OCI-LY7 (cell line): Measurements from ENCODE around the gene LIPH. TPM values are rescaled to one million over a fixed set of nuclear protein-coding genes. Genes with fewer than 3 reads are reported as not detected.

Experiments used
- BruUV-seq: library from RNA; stranded (reverse); fragments of 400-500 nt; replicated peaks from 2 replicates; lab custom pipeline; 2021; lab: Mats Ljungman, UMichigan
- CTCF ChIA-PET: fragments of 300-600 bp; sonication (Branson Sonifier 250); formaldehyde crosslinking; loops from one replicate; lab custom pipeline; 2022; ENCODE audit warnings: antibody characterized with exemption; ENCODE audit not compliant: unreplicated experiment; lab: Charles Lee
- POLR2A ChIA-PET: fragments of 300-600 bp; sonication (Branson Sonifier 250); formaldehyde crosslinking; loops from one replicate; lab custom pipeline; 2022; ENCODE audit warnings: antibody characterized with exemption; lab: Charles Lee
- DNase-seq: peaks from one replicate; pipeline ENCODE4 v3.0.0-alpha.2; 2015; ENCODE audit warnings: low spot score
- H2AFZ ChIP-seq: fragments of 200-600 bp; sonication (generic), shearing (Covaris generic); 2 replicates; pipeline ENCODE4 v1.6.1; 2014; ENCODE audit warnings: mild to moderate bottlenecking, antibody characterized with exemption, low read length, moderate library complexity
- H3K27ac ChIP-seq: fragments of 200-600 bp; sonication (generic); 2 replicates; pipeline ENCODE4 v1.5.1; 2014; ENCODE audit warnings: mixed run types, low read depth, mild to moderate bottlenecking, moderate library complexity, low read length, inconsistent platforms; ENCODE audit not compliant: poor library complexity, severe bottlenecking
- H3K36me3 ChIP-seq: fragments of 200-600 bp; sonication (generic); 2 replicates; pipeline ENCODE4 v1.6.1; 2014; ENCODE audit warnings: mild to moderate bottlenecking, antibody characterized with exemption, low read length, moderate library complexity, mixed read lengths; ENCODE audit not compliant: insufficient read depth
- H3K4me1 ChIP-seq: fragments of 200-600 bp; sonication (generic); 2 replicates; pipeline ENCODE4 v1.5.1; 2014; ENCODE audit warnings: mild to moderate bottlenecking, low read length; ENCODE audit not compliant: insufficient read depth, poor library complexity, severe bottlenecking
- H3K4me2 ChIP-seq: fragments of 200-600 bp; sonication (generic); 2 replicates; pipeline ENCODE4 v1.6.1; 2014; ENCODE audit warnings: mild to moderate bottlenecking, low read length
- H3K4me3 ChIP-seq: fragments of 200-600 bp; sonication (generic); 2 replicates; pipeline ENCODE4 v1.5.1; 2014; ENCODE audit warnings: mild to moderate bottlenecking, low read depth, low read length; ENCODE audit not compliant: poor library complexity, severe bottlenecking
- H3K79me2 ChIP-seq: fragments of 200-600 bp; sonication (generic); 2 replicates; pipeline ENCODE4 v1.6.1; 2016; ENCODE audit warnings: low read depth, mild to moderate bottlenecking, low read length, moderate library complexity, mixed read lengths; ENCODE audit not compliant: insufficient read depth
- H3K9me2 ChIP-seq: fragments of 200-600 bp; sonication (generic); 2 replicates; pipeline ENCODE4 v1.6.1; 2016; ENCODE audit warnings: mild to moderate bottlenecking, low read length, mixed read lengths; ENCODE audit not compliant: insufficient read depth
- H3K9me3 ChIP-seq: fragments of 200-600 bp; sonication (generic); 2 replicates; pipeline ENCODE4 v1.6.1; 2014; ENCODE audit warnings: mild to moderate bottlenecking, mixed run types, low read length, mixed read lengths
- H4K20me1 ChIP-seq: fragments of 200-600 bp; sonication (generic); 2 replicates; pipeline ENCODE4 v1.6.1; 2014; ENCODE audit warnings: mild to moderate bottlenecking, antibody characterized with exemption, low read length, moderate library complexity, mixed read lengths; ENCODE audit not compliant: insufficient read depth
- EZH2phosphoT487 ChIP-seq: fragments of 200-600 bp; sonication (generic); IDR thresholded peaks from 2 replicates; pipeline ENCODE4 v1.6.1; 2018; ENCODE audit warnings: low read depth, borderline replicate concordance, mild to moderate bottlenecking, mixed run types, antibody characterized with exemption, low read length, moderate library complexity, mixed read lengths
- intact Hi-C: fragments of 100-400 bp; cut with micrococcal nuclease; formaldehyde crosslinking; loops from one replicate; pipeline ENCODE4 v1.10.0; 2022; ENCODE audit not compliant: unreplicated experiment
- total RNA-seq, 2 experiments: library from RNA; depleted of rRNA in 1 of 2; stranded (reverse); fragments of >200 nt in 1 of 2; shearing (Covaris generic) in 1 of 2; gene quantifications; 2 replicates each; pipeline ENCODE4 v1.2.3, GENCODE V29; 2014 to 2022
- TF ChIP-seq, protein P1 (sequence below): fragments of 200-600 bp; sonication (generic); conservative IDR thresholded peaks from 2 replicates; pipeline ENCODE4 v1.5.1; 2014; ENCODE audit warnings: mild to moderate bottlenecking, antibody characterized with exemption, low read length, moderate library complexity, mixed read lengths

LIPH gene
- total RNA-seq, 2 experiments from 2014 or later = not detected

DNA sequence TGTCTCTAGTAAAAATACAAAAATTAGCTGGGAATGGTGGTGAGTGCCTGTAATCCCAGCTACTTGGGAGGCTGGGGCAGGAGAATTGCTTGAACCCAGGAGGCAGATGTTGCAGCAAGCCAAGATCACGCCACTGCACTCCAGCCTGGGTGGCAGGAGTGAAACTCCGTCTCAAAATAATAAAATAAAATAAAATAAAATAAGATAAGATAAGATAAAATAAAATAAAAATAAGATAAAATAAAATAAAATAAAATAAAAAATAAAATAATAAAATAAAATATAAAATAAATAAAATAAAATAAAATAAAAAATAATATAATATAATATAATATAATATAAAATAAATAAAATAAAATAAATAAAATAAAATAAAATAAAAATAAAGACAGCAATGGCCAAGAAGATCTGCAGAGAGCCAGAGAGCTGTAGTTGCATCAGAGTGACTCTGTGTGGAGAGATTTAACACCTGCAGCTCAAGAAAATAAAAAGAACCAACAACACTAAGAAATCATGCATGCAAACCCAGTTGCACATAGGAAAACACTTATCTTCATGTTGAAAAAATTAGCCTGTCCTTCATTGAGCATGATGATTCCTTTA is 25.9 kb downstream of the LIPH start:
- Histone ChIP-seq H3K79me2 (no peaks in the 10 kb centered on the region), H3K4me1 (no peaks in the 10 kb centered on the region), H3K36me3 (no peaks in the 10 kb centered on the region), H3K4me2 (no peak overlapping the region), H3K9me3 (no peaks in the 10 kb centered on the region), H3K9me2 (no peaks in the 10 kb centered on the region), H3K27ac (no peak overlapping the region), H2AFZ (no peak overlapping the region), H3K4me3 (no peak overlapping the region), H4K20me1 (no peaks in the 10 kb centered on the region)
- ChIA-PET CTCF (interaction anchor here (0.6 kb wide), 1 partner anchor 10 kb away, joined by 3 read pairs; no protein-coding TSS in a partner anchor), POLR2A (interaction anchor here (0.6 kb wide), 2 partner anchors 51 to 705 kb away, joined by 3 read pairs; no protein-coding TSS in a partner anchor)
- no peak for TF ChIP-seq EZH2phosphoT487
- TF ChIP-seq, protein P1, sequence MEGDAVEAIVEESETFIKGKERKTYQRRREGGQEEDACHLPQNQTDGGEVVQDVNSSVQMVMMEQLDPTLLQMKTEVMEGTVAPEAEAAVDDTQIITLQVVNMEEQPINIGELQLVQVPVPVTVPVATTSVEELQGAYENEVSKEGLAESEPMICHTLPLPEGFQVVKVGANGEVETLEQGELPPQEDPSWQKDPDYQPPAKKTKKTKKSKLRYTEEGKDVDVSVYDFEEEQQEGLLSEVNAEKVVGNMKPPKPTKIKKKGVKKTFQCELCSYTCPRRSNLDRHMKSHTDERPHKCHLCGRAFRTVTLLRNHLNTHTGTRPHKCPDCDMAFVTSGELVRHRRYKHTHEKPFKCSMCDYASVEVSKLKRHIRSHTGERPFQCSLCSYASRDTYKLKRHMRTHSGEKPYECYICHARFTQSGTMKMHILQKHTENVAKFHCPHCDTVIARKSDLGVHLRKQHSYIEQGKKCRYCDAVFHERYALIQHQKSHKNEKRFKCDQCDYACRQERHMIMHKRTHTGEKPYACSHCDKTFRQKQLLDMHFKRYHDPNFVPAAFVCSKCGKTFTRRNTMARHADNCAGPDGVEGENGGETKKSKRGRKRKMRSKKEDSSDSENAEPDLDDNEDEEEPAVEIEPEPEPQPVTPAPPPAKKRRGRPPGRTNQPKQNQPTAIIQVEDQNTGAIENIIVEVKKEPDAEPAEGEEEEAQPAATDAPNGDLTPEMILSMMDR = no peak
- BruUV-seq = no TSS peak
- DNase-seq = no peak
- intact Hi-C loops = no loop called here

- no peak overlapping the region for H3K27ac ChIP-seq
- no peak overlapping the region for H2AFZ ChIP-seq
- intact Hi-C loops = no loop called here
- BruUV-seq = no TSS peak
- no peaks in the 10 kb centered on the region for H3K4me1 ChIP-seq
- H3K79me2 ChIP-seq = no peaks in the 10 kb centered on the region
- ChIA-PET CTCF (interaction anchor here (0.7 kb wide), 1 partner anchor 1256 kb away, joined by 3 read pairs; no protein-coding TSS in a partner anchor), POLR2A (interaction anchor here (0.6 to 1.5 kb wide), 3 partner anchors 9 to 14 kb away, joined by 3 to 7 read pairs (median 4); no protein-coding TSS in a partner anchor)
- no peaks in the 10 kb centered on the region for H3K9me3 ChIP-seq
- DNase-seq = no peak
- H3K9me2 ChIP-seq = no peaks in the 10 kb centered on the region
- H4K20me1 ChIP-seq = no peaks in the 10 kb centered on the region
- H3K36me3 ChIP-seq = no peaks in the 10 kb centered on the region
- no peak for TF ChIP-seq EZH2phosphoT487
- TF ChIP-seq, protein P1 = no peak
- H3K4me3 ChIP-seq = no peak overlapping the region
- H3K4me2 ChIP-seq = no peak overlapping the region
Measured at GRCh38 chr3:185521349-185522138, 30.8 kb downstream of the LIPH start.
